ENCODE results near the gene TBC1D32.

GRCh38 chr6:121110733-121111132, 223.5 kb downstream of the TBC1D32 start:
- TF ChIP-seq CTCF (conservative IDR thresholded peaks at IDR 0.05 in 1 of 2, IDR thresholded peaks at IDR 0.05 in 1 of 2; ENCODE audit: low read depth in 1 of 2, low read length in 2 of 2) (no peak), EZH2 (IDR thresholded peaks at IDR 0.05; ENCODE audit: low read length, missing control alignments) (no peak)
